ENCODE data around the gene RPS6KA2. TPM values are rescaled to one million over a fixed set of nuclear protein-coding genes. Genes with fewer than 3 reads are reported as not detected.

Gene RPS6KA2
- total RNA-seq, 1 experiment from 2014 or later = 12.3 TPM

GRCh38 chr6:166443166-166443565, 183.9 kb downstream of the RPS6KA2 start:
- H3K27me3 Mint-ChIP-seq (ENCODE audit: low read depth) = no peaks in the 10 kb centered on the region
- Histone ChIP-seq H3K79me2 (ENCODE audit: insufficient read depth, low read length) (no peaks in the 10 kb centered on the region), H4K91ac (ENCODE audit: insufficient read length, low read depth, low read length) (no peak overlapping the region), H3K27ac (ENCODE audit: insufficient read length, low read depth, low read length) (no peak overlapping the region), H2AK5ac (ENCODE audit: insufficient read length, low read length) (no peak overlapping the region), H4K20me1 (ENCODE audit: control insufficient read depth, insufficient read depth, insufficient read length) (no peaks in the 10 kb centered on the region), H3K56ac (ENCODE audit: insufficient read length, low read depth, low read length) (no peak overlapping the region), H3K9ac (ENCODE audit: extremely low read depth, insufficient read length, low read length) (no peak overlapping the region), H4K8ac (replicated peaks; ENCODE audit: insufficient read length, low read depth, low read length) (no peak overlapping the region), H3K23ac (ENCODE audit: insufficient read length, low read depth, low read length) (no peak overlapping the region), H3K27me3 (ENCODE audit: insufficient read depth, low read length) (no peaks in the 10 kb centered on the region), H3K4me1 (ENCODE audit: insufficient read depth, low read length) (no peaks in the 10 kb centered on the region), H3K79me1 (ENCODE audit: insufficient read depth, low read depth, low read length, poor library complexity, severe bottlenecking) (no peaks in the 10 kb centered on the region), H3K4me2 (ENCODE audit: insufficient read depth, insufficient read length, low read length) (no peak overlapping the region), H3K18ac (ENCODE audit: insufficient read length, low read depth, low read length) (no peak overlapping the region), H3K9me3 (ENCODE audit: control insufficient read depth, low read depth, low read length) (no peaks in the 10 kb centered on the region), H2BK120ac (ENCODE audit: low read depth, low read length, poor library complexity, severe bottlenecking) (no peak overlapping the region), H2BK5ac (ENCODE audit: insufficient read length, low read length) (no peak overlapping the region), H3K4ac (ENCODE audit: low read depth, low read length) (no peak overlapping the region), H2BK12ac (ENCODE audit: insufficient read length, low read depth, low read length) (no peak overlapping the region), H2BK15ac (ENCODE audit: low read depth, low read length) (no peak overlapping the region), H2AFZ (ENCODE audit: low read length) (no peak overlapping the region), H3K23me2 (ENCODE audit: insufficient read length, low read depth, low read length, poor library complexity, severe bottlenecking) (no peaks in the 10 kb centered on the region), H4K5ac (ENCODE audit: insufficient read length, low read depth, low read length) (no peak overlapping the region), H3T11ph (ENCODE audit: low read length) (no peak overlapping the region), H2BK20ac (ENCODE audit: low read depth, low read length, poor library complexity, severe bottlenecking) (no peak overlapping the region), H3K14ac (ENCODE audit: insufficient read depth, low read length) (no peak overlapping the region)
- H3K36me3 Mint-ChIP-seq (ENCODE audit: insufficient read depth in 1 of 3, low read depth in 3 of 3) = peaks cover under 1 to 5% (median 4%) of the 10 kb centered on the region in 3 experiments; a peak in 5 of 7 replicates
- no peak overlapping the region for H3K4me3 Mint-ChIP-seq
- no CpG with 5 or more reads among the region's 8 CpGs for WGBS (ENCODE audit: extremely low coverage, insufficient read length, low lambda C conversion rate)
- no peaks in the 10 kb centered on the region for H3K4me1 Mint-ChIP-seq
- TF ChIP-seq CTCF (conservative IDR thresholded peaks at IDR 0.05) = peak; percentile 41; the same call in 2 of the 3 replicates
- H3K27ac Mint-ChIP-seq = no peak overlapping the region
- no peak for DNase-seq
- no peaks in the 10 kb centered on the region for H3K9me3 Mint-ChIP-seq
